Measurements from ENCODE around the gene NFATC4. TPM values are rescaled to one million over a fixed set of nuclear protein-coding genes. Genes with fewer than 3 reads are reported as not detected.

NFATC4 gene
- total and polyA plus RNA-seq, 2 experiments from 2014 or later: 20.9 to 26.6 TPM

GRCh38 chr14:24398293-24398652 lies 30.3 kb downstream of the NFATC4 start:
- no peaks in the 10 kb centered on the region; the same call in 1 of the 2 replicates for H4K20me1 ChIP-seq (replicated peaks; ENCODE audit: insufficient read depth)
- H3F3A ChIP-seq (replicated peaks; ENCODE audit: low read depth): no peaks in the 10 kb centered on the region
- peak overlapping the region; percentile 97 for H3K4me2 ChIP-seq
- peaks cover 15% of the 10 kb centered on the region; the same call in 1 of the 2 replicates for H3K4me1 ChIP-seq (ENCODE audit: insufficient read depth)
- H3K27me3 ChIP-seq (ENCODE audit: insufficient read depth): peaks cover 18% of the 10 kb centered on the region; the same call in 1 of the 2 replicates
- peaks cover 14% of the 10 kb centered on the region for H3K27me3 Mint-ChIP-seq (ENCODE audit: insufficient read depth, low read depth, poor library complexity)
- peak overlapping the region; percentile 36 for H3K4me3 Mint-ChIP-seq
- H3K36me3 Mint-ChIP-seq (ENCODE audit: low read depth): no peaks in the 10 kb centered on the region
- ATAC-seq (peak; percentile 83), DNase-seq (ENCODE audit: low spot score) (peak; percentile 85)
- peaks cover 49% of the 10 kb centered on the region for H3K4me1 Mint-ChIP-seq
- H3K27ac Mint-ChIP-seq: no peak overlapping the region
- H3K79me2 ChIP-seq (replicated peaks; ENCODE audit: insufficient read depth): no peaks in the 10 kb centered on the region
- H3K36me3 ChIP-seq (ENCODE audit: insufficient read depth): no peaks in the 10 kb centered on the region
- no peaks in the 10 kb centered on the region for H3K9me2 ChIP-seq (ENCODE audit: insufficient read depth)
- H3K9me3 Mint-ChIP-seq: no peaks in the 10 kb centered on the region
- peak overlapping the region; percentile 63 for H2AFZ ChIP-seq
- peak overlapping the region; percentile 86 for H3K4me3 ChIP-seq
- TF ChIP-seq POLR2AphosphoS5 (IDR thresholded peaks at IDR 0.05; ENCODE audit: low read depth) (no peak), NANOG (IDR thresholded peaks at IDR 0.05; ENCODE audit: borderline replicate concordance) (no peak), CREB1 (CRISPR knock-in tag; IDR thresholded peaks at IDR 0.05; ENCODE audit: low read depth) (0 out of 2 replicates have a peak, but pooled peaks have one; percentile 3), ZNF462 (CRISPR knock-in tag; IDR thresholded peaks at IDR 0.05) (no peak)
- no peak overlapping the region for H3K27ac ChIP-seq (ENCODE audit: low read depth)

- Mint-ChIP-seq H3K36me3 (ENCODE audit: low read depth) (no peaks in the 10 kb centered on the region), H3K27ac (no peak within 1 kb of the TSS), H3K27me3 (ENCODE audit: insufficient read depth, low read depth, poor library complexity) (peaks cover 14% of the 10 kb centered on the region), H3K9me3 (no peaks in the 10 kb centered on the region), H3K4me3 (peak within 1 kb of the TSS; percentile 79), H3K4me1 (peaks cover 54% of the 10 kb centered on the region)
- Histone ChIP-seq H3K4me1 (ENCODE audit: insufficient read depth) (peaks cover 15% of the 10 kb centered on the region; the same call in 1 of the 2 replicates), H2AFZ (peak within 1 kb of the TSS; percentile 94), H3K9me2 (ENCODE audit: insufficient read depth) (no peaks in the 10 kb centered on the region), H3K4me3 (peak within 1 kb of the TSS; percentile 86), H3K4me2 (peak within 1 kb of the TSS; percentile 97), H3K36me3 (ENCODE audit: insufficient read depth) (no peaks in the 10 kb centered on the region), H3F3A (replicated peaks; ENCODE audit: low read depth) (no peaks in the 10 kb centered on the region), H4K20me1 (replicated peaks; ENCODE audit: insufficient read depth) (no peaks in the 10 kb centered on the region; the same call in 1 of the 2 replicates), H3K79me2 (replicated peaks; ENCODE audit: insufficient read depth) (no peaks in the 10 kb centered on the region), H3K27ac (ENCODE audit: low read depth) (no peak within 1 kb of the TSS), H3K27me3 (ENCODE audit: insufficient read depth) (peaks cover 18% of the 10 kb centered on the region; the same call in 1 of the 2 replicates)
- TF ChIP-seq POLR2AphosphoS5 (IDR thresholded peaks at IDR 0.05; ENCODE audit: low read depth) (peak; percentile 41), EZH2phosphoT487 (IDR thresholded peaks at IDR 0.05; ENCODE audit: unreplicated experiment) (no peak)
- ATAC-seq (peak; percentile 83), DNase-seq (ENCODE audit: low spot score) (peak; percentile 78)
Measured at GRCh38 chr14:24398653-24399446, 30.9 kb downstream of the NFATC4 start, which contains the start of gene NYNRIN. TSS of gene NYNRIN (plus strand) at chr14:24399003. CDS start at chr14:24399247, 244 bp downstream.

Measured in GM23338 (cell line).